Activated T-cell treated with anti-CD3 and anti-CD28 coated beads for 48 hours (primary cell): Measurements from ENCODE around the gene DEPDC5.

Source experiments
- DNase-seq: peaks from one replicate; pipeline ENCODE4 v3.0.0-alpha.2; 2020; ENCODE audit warnings: low read depth

DEPDC5 gene

DNA sequence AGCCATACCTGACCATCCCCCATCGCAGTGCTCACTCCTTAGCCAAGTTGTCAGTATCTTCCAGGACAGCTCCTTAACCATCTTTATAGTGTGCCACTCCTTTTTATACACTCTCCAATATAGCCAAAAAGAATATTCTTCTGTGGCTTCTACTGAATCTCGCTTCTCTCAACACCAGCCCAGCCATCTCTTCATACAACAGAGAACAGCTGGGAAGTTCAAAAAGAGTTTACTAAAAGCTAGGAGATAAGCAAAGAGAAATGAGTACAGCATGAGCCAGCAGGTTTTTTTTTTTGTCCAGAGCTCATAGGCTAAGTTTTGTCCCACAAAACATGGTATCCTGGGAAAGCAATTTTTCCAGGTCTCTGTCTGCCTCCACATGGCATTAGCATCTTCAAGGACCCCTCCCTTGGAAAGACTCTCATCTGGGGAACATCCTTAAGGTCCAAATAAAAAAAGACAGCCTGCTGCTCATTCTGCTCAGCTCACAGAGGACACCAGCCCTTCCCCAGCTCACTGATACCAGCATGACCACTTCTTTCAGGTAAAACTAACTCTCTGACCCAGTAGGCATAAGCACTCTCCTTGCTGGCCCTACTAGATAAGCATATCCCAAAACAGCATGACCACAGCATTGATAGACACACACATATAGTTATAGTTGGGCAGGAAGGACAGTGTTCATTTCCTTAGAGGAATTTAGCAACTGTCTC, 141.7 kb downstream of the DEPDC5 start:
- no peak for DNase-seq

DNA sequence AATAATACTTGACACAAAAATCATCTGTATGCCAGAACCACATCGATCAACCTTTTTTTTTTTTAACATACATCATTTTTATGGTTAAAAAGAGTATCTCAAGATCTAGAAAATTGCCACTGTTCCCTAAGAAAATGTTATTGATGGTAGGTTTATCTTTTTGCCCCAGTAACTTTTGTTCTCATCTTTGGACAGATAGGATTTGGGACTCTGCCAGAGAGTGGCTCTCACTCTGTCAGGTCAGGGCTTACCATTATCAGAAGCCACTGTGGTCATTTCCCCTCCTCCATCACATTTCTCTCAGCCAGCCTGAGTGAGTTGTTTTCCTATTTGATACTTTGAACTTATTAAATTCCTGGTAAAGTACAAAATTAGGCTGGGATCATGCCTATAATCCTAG, 142.7 kb downstream of the DEPDC5 start:
- DNase-seq: no peak

DNA sequence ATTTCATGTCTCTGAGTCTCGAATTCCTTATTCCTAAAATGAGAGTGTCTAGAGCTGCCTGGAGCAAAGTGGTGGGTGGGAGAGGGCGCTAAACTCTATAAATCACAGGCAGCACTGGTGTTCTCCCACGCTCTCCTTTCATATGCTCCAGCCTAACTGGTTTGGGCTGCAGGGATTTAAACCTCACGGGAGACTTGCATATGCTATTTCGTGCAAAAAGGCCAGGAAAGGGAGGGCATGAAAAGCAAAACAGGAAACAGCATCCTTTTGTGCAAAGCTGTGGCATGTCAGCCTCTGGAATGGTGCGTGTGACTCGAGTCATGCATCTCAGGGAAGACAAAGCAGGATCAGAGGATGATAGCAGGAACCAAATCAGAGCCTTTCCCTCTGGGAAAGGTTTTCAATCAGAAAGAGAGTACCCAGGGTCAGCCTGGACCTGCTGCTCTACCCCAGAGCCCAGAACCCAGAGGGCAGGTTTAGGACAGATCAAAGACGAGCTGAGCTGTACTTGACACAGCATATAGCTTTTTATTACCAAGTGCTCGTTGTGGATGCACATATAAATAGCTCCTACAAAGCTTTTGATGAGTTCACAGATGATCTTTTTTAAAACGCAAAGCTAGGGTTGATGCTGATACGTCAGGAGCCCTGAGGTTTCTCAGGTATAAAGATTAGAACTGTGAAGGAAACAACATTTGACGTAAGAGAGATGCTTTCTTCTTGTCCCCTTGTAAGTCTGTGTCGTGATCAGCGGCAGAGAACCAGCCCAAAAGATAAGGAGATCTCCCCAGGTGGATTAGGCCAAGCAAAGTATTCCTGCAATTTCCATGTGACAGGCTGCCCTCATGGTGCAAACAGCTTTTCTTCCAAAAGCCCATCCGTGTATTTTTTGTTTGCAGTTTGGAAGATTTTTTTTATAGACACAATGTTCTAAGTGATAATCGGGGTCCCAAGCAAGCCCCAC, 144.3 kb downstream of the DEPDC5 start:
- DNase-seq: no peak

DNA sequence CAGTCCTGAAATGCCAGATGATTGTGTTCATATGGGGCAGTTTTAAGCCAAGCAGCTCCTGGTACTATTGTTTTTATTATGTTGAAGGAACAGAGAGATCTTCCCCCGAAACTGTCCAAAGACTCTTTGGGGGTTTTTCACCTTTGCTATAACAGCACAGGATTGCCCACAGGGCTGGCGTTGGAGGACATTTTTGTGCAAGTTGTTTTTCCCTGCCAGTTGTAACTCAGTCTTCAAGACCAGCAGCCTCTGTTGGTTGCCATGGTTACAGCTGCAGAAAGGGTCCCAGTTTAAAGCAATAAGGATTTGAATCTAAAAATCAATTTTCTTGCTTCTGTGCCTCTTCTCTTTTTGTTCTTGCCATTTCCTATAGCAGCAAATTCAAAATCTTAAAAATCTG, 145.1 kb downstream of the DEPDC5 start:
- DNase-seq: no peak

DNA sequence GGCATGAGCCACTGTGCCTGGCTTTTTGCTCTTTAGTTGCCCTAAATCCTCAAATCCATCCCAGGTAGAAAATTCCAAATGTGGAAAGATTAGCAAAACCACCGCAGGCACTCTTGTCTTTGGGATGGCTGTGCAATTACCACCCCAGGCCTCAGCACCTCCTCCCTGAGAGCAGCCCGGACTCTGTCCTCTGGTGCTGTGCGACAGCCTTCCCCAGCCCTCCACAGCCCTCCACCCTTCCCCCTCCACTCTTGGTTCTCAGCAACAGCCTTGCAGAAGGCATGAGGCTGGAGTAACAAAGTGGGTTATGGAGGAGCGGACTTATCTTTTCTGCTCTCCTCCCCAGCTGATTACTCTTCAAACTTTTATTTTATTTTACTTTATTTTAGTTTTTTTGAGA, 145.8 kb downstream of the DEPDC5 start:
- no peak for DNase-seq

DNA sequence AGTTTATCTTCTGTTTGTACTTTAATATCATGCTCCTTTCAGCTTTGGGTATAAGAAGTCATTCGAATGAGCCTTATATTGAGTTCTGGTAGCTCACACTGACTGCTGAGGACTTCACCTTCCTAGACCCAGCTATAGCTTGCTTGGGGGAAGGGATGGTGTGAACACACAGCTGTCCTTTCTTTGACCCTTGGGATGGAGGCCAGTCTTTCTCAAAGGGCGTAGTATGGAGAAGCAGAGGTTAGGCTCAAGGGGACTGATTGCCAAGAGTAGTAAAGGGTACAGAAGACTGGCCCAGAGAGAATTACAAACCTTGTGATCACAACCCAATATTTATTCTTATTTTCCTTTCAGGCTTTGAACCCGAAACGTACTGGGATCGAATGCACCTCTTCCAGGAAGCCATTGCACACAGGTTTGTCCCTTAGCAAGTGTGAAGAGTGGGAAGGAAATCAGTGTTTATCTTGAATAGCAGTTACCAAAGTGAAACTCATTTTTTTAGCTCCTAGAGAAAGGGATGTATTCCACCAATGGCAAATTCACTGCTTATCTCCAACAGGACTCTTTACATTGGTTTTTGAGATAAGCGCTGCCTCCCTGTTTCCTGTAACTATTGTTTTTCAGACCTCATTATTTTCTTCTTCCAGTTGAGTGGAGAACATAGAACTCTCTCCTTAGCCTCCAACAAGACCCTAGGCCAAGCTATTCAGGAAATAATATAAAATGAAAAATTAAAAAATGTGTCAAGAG, 147.7 kb downstream of the DEPDC5 start:
- DNase-seq: no peak

DNA sequence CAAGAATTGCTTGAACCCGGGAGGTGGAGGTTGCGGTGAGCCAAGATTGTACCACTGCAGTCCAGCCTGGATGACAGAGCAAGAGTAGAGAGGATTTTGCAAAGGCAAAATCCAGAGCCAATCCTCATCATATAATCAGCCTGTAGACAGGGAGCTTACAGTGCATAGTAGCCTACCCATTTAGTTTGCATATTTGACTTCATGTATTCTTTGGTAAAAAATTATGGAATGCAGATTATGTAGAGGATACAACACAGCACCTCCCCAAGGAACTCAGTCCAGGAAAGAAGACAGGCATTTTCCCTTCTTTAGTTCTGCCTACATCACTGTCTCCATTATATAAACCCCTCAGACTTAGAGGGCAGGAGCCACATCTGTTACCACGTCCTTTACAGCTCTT, 150.8 kb downstream of the DEPDC5 start:
- no peak for DNase-seq

GRCh38 chr22:31905356-31905755, 151.5 kb downstream of the DEPDC5 start:
- no peak for DNase-seq

GRCh38 chr22:31906086-31906485, 152.3 kb downstream of the DEPDC5 start:
- DNase-seq: no peak

DNA sequence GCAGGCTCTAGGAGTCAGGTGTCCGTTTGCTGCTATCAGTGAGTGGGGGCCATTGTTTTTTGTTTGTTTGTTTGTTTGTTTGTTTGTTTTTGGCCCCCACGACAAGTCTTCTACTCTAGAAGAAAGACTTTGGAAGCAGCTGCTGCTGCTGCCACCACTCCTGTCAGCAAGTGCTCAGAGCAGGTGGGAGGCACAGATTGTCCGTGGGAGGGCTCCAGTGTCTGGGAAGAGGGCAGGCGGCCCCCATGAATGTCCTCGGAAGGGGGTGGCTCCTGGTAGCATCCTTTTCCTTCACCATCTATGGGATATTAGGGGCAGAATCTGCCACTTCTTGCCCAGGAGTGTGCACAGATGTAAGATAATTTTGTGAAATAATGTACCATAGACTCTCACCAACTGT, 152.8 kb downstream of the DEPDC5 start:
- no peak for DNase-seq

DNA sequence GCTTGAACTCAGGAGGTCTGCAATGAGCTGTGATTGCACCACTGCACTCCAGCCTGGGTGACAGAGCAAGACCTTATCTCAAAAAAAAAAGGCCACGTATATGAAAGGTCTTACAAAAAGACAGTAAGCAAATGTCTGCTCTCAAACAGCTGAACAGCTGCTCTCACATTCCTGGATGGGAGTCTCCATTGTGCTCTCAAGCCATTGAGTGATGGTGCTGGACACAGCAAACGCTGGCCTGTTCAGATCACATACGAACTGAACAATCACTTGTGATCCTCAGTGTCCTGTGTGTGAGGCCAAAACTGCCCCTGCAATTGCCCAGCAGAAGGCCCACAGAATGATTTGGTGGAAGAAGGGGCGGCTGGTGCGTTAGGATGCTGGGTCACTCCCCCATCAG, 156.2 kb downstream of the DEPDC5 start:
- DNase-seq: no peak

GRCh38 chr22:31911565-31912406, 158.0 kb downstream of the DEPDC5 start:
- DNase-seq: no peak

DNA sequence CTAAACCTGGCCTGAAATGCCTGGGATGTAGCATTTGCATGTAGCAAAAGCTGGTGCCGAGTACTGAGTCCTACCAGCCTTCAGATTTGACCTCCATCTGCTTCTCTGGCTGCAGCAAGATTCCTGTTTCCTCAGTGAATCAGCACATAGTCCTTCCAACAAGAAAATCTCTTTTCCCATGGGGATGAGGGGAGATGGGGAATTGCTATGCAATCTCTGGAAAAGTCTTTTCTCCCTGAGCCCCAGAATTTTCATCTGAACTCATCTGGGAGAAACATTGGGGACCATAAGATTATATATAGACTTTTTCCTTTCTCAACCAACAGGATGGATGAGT, 158.6 kb downstream of the DEPDC5 start:
- DNase-seq: no peak

DNA sequence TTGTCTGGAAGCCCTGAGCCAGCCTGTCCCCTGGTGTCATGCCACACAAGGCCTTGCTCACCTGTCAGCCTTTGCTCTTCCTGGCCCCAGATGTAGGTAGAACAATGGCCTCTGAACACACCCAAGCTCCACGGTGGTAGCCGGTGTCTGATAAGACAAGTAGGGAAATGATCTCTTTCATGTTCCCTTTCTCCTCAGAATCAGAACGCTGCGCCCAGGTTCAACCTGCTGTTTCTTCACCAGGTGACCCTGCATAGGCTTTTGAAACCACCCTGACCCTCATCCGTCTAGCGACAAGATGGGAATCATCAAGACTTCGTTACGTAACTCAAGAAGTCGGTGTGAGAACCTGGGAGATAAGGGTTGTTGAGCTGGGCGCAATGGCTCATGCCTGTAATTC, 161.8 kb downstream of the DEPDC5 start:
- no peak for DNase-seq

GRCh38 chr22:31917227-31917921, 163.6 kb downstream of the DEPDC5 start:
- no peak for DNase-seq

GRCh38 chr22:31919730-31920129, 165.9 kb downstream of the DEPDC5 start:
- DNase-seq: no peak

DNA sequence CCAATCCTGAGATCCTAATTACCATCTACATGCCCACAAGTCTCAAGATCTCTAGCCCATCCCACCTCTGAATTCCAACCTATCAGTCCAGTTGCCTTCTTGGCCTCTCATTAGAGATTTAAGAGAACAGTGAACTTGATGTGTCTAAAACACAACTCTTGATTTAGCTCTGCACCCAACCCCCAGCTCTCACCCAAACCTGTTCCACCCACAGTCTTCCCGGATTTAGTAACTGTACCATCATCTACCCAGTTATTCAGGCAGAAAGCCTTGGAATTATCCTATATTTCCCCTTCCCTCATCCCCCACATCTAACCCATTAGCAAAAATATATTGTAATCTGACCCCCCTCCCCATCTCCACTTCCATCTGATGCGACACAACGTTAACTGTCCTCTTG, 166.5 kb downstream of the DEPDC5 start:
- no peak for DNase-seq

- DNase-seq: no peak
Measured at GRCh38 chr22:31921106-31921505, 167.3 kb downstream of the DEPDC5 start.

GRCh38 chr22:31922534-31922933, 168.7 kb downstream of the DEPDC5 start:
- no peak for DNase-seq

GRCh38 chr22:31923136-31923535, 169.3 kb downstream of the DEPDC5 start:
- no peak for DNase-seq

DNA sequence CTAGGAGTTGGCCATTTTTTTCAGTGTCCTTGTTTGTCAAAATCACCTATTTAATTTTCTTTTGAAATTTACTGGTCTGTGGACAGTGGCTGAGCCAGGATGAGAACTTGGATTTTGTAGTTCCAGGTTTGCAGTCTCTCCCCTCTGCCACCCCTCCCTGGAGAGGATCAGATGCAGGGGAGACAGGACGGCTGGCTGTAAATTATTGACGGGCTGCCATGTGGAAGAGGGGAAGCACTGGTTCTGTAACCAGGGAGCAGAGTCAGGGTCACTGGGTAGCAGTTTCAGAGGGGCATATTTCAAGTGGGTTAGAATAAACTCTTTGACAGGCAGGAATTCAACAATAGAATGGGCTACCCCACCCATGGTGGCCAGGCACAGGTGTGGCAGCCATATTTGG, 169.9 kb downstream of the DEPDC5 start:
- no peak for DNase-seq
